ENCODE measurements around the gene KIF18B. TPM values are rescaled to one million over a fixed set of nuclear protein-coding genes. Genes with fewer than 3 reads are reported as not detected.

KIF18B gene
- total and polyA plus RNA-seq, 2 of the 13 experiments (the other 11 are each of a cell fraction or from before 2014, with no cell fraction given) = 15.2 to 15.3 TPM

DNA sequence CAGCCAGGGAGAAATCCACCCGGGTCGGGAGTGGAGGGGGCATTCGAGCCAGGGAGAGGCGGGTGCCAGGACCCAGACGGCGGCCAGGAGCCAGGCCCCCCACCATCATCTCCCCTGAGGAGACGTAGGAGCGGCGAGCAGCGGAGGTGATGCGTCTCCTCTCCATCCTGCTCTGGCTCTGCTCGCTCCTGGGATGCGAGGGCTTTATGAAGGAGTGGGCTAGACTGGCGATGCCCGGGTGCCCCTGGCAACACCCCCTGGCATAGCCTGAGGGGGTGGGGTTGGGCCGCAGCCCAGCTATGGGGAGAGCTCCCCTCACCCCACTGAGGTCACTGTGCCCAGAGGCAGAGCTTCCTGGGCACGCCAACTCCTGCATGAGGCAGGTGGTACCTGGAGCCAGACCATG lies 32.2 kb downstream of the KIF18B start, which contains the start of gene GFAP (continued):
- TF ChIP-seq ZNF382 (CRISPR knock-in tag; IDR thresholded peaks at IDR 0.05; ENCODE audit: borderline replicate concordance) = no peak

- Histone ChIP-seq H3K27ac (ENCODE audit: extremely low read length, insufficient read depth, low read length) (no peak overlapping the region), H3K9ac (ENCODE audit: insufficient read depth, low read depth, low read length) (no peak overlapping the region), H3K9me3 (ENCODE audit: low read length) (no peaks in the 10 kb centered on the region), H3K27me3 (ENCODE audit: control insufficient read depth in 1 of 2, insufficient read depth in 2 of 2, low read length in 2 of 2) (peaks cover 8 to 37% of the 10 kb centered on the region in 2 experiments; a peak in 4 of 5 replicates), H3K79me2 (ENCODE audit: insufficient read depth, low read length) (no peaks in the 10 kb centered on the region), H4K20me1 (ENCODE audit: insufficient read depth, low read length) (no peaks in the 10 kb centered on the region), H2AFZ (ENCODE audit: low read length) (no peak overlapping the region), H3K4me2 (ENCODE audit: low read depth, low read length) (no peak overlapping the region), H3K4me1 (ENCODE audit: insufficient read depth, low read length) (peaks cover 62% of the 10 kb centered on the region), H3K4me3 (replicated peaks in 1 of 3; ENCODE audit: insufficient read depth in 1 of 3, low read depth in 2 of 3, low read length in 3 of 3) (no peak overlapping the region), H3K36me3 (replicated peaks in 1 of 2; ENCODE audit: control insufficient read depth in 1 of 2, insufficient read depth in 2 of 2, low read length in 2 of 2) (no peaks in the 10 kb centered on the region)
- 66% methylated on average over 19 of the region's 19 CpGs for WGBS (ENCODE audit: low lambda C conversion rate)
- DNase-seq (ENCODE audit: low spot score) = no peak
- FAIRE-seq = no peak
- ATAC-seq = no peak
- TF ChIP-seq NR1H2 (CRISPR knock-in tag; IDR thresholded peaks at IDR 0.05; ENCODE audit: borderline replicate concordance, low read depth) = 0 out of 2 replicates have a peak, but pooled peaks have one; percentile 48
- no peak for TF ChIP-seq FLYWCH1 (CRISPR knock-in tag; IDR thresholded peaks at IDR 0.05)
- TF ChIP-seq, protein P1, sequence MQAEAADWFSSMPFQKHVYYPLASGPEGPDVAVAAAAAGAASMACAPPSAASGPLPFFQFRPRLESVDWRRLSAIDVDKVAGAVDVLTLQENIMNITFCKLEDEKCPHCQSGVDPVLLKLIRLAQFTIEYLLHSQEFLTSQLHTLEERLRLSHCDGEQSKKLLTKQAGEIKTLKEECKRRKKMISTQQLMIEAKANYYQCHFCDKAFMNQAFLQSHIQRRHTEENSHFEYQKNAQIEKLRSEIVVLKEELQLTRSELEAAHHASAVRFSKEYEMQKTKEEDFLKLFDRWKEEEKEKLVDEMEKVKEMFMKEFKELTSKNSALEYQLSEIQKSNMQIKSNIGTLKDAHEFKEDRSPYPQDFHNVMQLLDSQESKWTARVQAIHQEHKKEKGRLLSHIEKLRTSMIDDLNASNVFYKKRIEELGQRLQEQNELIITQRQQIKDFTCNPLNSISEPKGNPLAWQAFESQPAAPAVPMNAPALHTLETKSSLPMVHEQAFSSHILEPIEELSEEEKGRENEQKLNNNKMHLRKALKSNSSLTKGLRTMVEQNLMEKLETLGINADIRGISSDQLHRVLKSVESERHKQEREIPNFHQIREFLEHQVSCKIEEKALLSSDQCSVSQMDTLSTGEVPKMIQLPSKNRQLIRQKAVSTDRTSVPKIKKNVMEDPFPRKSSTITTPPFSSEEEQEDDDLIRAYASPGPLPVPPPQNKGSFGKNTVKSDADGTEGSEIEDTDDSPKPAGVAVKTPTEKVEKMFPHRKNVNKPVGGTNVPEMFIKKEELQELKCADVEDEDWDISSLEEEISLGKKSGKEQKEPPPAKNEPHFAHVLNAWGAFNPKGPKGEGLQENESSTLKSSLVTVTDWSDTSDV (CRISPR knock-in tag; IDR thresholded peaks at IDR 0.05) = 0 out of 2 replicates have a peak, but pooled peaks have one; percentile 15
- no peak for TF ChIP-seq TEF (CRISPR knock-in tag; IDR thresholded peaks at IDR 0.05)
- no peak for TF ChIP-seq GATAD2A (CRISPR knock-in tag; IDR thresholded peaks at IDR 0.05)
- BruUV-seq (replicated peaks) = no TSS peak
- intact Hi-C loops (cut with micrococcal nuclease; ENCODE audit: unreplicated experiment) (no loop called here), in situ Hi-C loops (cut with HindIII; ENCODE audit: extremely low pct_ligation_motif_present, low pct_unique_long_range_greater_than_20kb) (no loop called here)
- ChIA-PET POLR2A (interaction anchor here (1.6 kb wide), 1 partner anchor 8 kb away, joined by 3 read pairs; no protein-coding TSS in a partner anchor), CTCF (ENCODE audit: low intra/inter-chr PET ratio, low total read pairs) (no interaction called here)
Measured at GRCh38 chr17:44914698-44915271, 32.8 kb downstream of the KIF18B start.
